Heart left ventricle (tissue), 13 donors: ENCODE data around the gene MLLT10.

Source experiments
- POLR2A ChIP-seq, 2 donors: fragments of 450-650 bp; IDR thresholded peaks; one replicate each; pipeline ENCODE4 v1.6.1; 2017; ENCODE audit warnings: antibody characterized with exemption in 2 of 2, mild to moderate bottlenecking in 2 of 2, moderate library complexity in 2 of 2
- TF ChIP-seq, protein P1 (sequence below), 12 donors: fragments of 200-600 bp; sonication (generic) in 4 of 12; IDR thresholded peaks; one replicate each; pipeline versions ENCODE4 v1.5.0 to v1.8.0; 2018 to 2022; ENCODE audit warnings: antibody characterized with exemption in 12 of 12, mild to moderate bottlenecking in 5 of 12
- donor health status: ischemic (EF 13 %, LVEDD 7.1; RV severe dilation, severe dysfunction).
- donor health status: DM: no; HTN: yes; CAD: no.
- donor health status: DM: no; HTN: no; CAD: no.
- donor health status: ischemic (EF 25% LVEDD 6.9; RV normal size, moderate dysfunction).
- donor health status: ischemic (EF 25% LVEDD 5.7; RV mildly dilated, moderate dysfunction).
- donor health status: ischemic (EF 35%, LVEDD 5.7; RV mildly dilated, moderate dysfunction).
- donor health status: nonischemic (EF 11% LVEDD 7.7; RV severe dilation, severe dysfunction).
- donor health status: DM: yes; HTN: yes; CAD: no.
- donor health status: PGD.
- donor health status: ischemic (EF 29% LVEDD 5.4; RV normal size, mild dysfunction).
- donor health status: nonischemic (EF 23%, LVEDD 6.1; RV moderate dilation, normal function).

DNA sequence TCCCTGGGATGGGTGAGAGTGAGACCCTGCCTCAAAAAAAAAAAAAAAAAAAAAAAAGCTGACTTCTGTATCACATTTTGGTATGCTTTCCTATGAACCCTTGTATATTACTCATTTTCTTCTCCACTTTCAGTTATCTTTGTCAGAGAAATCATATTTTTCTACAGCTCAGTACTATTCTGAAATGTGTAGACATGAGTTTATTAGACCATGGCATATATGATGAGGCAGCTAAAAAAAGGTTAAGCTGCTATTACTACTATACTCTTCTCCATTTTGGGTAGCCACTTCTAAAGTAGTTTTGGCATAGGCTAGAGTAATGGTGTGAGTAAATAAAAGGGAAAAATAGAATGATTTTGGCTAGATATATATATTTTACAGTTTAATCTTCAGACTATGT, 53.4 kb downstream of the MLLT10 start:
- TF ChIP-seq POLR2A (IDR thresholded peaks at IDR 0.05): no peak
- TF ChIP-seq, protein P1, sequence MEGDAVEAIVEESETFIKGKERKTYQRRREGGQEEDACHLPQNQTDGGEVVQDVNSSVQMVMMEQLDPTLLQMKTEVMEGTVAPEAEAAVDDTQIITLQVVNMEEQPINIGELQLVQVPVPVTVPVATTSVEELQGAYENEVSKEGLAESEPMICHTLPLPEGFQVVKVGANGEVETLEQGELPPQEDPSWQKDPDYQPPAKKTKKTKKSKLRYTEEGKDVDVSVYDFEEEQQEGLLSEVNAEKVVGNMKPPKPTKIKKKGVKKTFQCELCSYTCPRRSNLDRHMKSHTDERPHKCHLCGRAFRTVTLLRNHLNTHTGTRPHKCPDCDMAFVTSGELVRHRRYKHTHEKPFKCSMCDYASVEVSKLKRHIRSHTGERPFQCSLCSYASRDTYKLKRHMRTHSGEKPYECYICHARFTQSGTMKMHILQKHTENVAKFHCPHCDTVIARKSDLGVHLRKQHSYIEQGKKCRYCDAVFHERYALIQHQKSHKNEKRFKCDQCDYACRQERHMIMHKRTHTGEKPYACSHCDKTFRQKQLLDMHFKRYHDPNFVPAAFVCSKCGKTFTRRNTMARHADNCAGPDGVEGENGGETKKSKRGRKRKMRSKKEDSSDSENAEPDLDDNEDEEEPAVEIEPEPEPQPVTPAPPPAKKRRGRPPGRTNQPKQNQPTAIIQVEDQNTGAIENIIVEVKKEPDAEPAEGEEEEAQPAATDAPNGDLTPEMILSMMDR (IDR thresholded peaks at IDR 0.05): no peak
